ENCODE measurements around the gene AMPH.

DNA sequence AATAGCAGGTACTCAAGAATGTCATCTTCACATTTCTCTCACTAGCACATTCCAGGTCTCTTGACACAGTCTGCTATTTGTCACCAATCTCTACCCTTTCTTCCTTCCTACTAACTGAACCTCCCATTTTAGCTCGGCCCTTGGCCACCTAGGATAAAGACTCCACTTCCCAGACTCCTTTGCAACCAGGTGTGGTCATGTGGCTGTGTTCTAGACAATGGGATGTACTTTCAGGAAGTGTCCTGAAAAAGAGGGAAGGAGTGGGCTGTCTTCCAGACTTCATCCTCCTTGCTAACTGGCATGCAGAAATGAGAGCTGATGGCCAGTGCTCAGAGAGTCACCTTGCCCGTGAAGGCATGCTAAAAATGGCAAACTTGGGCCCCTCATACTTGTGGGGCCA is 139.2 kb downstream of the AMPH start:
- TF ChIP-seq POLR2A (IDR thresholded peaks at IDR 0.05; ENCODE audit: low read depth, low read length), result no peak
- TF ChIP-seq POLR2AphosphoS5 (IDR thresholded peaks at IDR 0.05; ENCODE audit: low read depth, low read length), result no peak
- TF ChIP-seq TAF1 (IDR thresholded peaks at IDR 0.05; ENCODE audit: low read depth, low read length), result no peak

Data from GM12891 (cell line).